ENCODE data around the gene SASH1. TPM values are rescaled to one million over a fixed set of nuclear protein-coding genes. Genes with fewer than 3 reads are reported as not detected.

SASH1 gene
- total RNA-seq, 1 experiment from 2014 or later, result 42.0 TPM

GRCh38 chr6:148336901-148337300, 5.7 kb upstream of the SASH1 start:
- no peak for TF ChIP-seq CTCF (IDR thresholded peaks at IDR 0.05; ENCODE audit: insufficient read depth in 1 of 2, low read depth in 1 of 2, low read length in 1 of 2, severe bottlenecking in 1 of 2, unreplicated experiment in 1 of 2)
- Histone ChIP-seq H3K4me3 (ENCODE audit: low read depth, low read length) (no peak overlapping the region), H3K36me3 (ENCODE audit: control insufficient read depth, insufficient read depth, low read length) (no peaks in the 10 kb centered on the region), H3K9me3 (no peaks in the 10 kb centered on the region), H3K27me3 (replicated peaks; ENCODE audit: control insufficient read depth, insufficient read depth, low read length) (no peaks in the 10 kb centered on the region), H3K4me1 (0 out of 2 replicates have a peak, but pooled peaks cover 15% of the 10 kb centered on the region)
- Mint-ChIP-seq H3K36me3 (ENCODE audit: insufficient read depth, unreplicated experiment) (peaks cover 12% of the 10 kb centered on the region), H3K4me1 (ENCODE audit: low read depth, unreplicated experiment) (peaks cover 7% of the 10 kb centered on the region), H3K4me3 (ENCODE audit: unreplicated experiment) (no peak overlapping the region), H3K27me3 (ENCODE audit: insufficient read depth, unreplicated experiment) (no peaks in the 10 kb centered on the region), H3K27ac (ENCODE audit: unreplicated experiment) (no peak overlapping the region), H3K9me3 (ENCODE audit: unreplicated experiment) (no peaks in the 10 kb centered on the region)
- BruUV-seq (replicated peaks), result no TSS peak
- intact Hi-C loops (cut with micrococcal nuclease; ENCODE audit: unreplicated experiment), result no loop called here
- CTCF ChIA-PET, result no interaction called here
- DNase-seq, result no peak
- POLR2A ChIA-PET, result no interaction called here

GRCh38 chr6:148339766-148340165, 2.9 kb upstream of the SASH1 start:
- no TSS peak for BruUV-seq (replicated peaks)
- H3K27me3 ChIP-seq (replicated peaks; ENCODE audit: control insufficient read depth, insufficient read depth, low read length), result no peaks in the 10 kb centered on the region
- H3K4me3 Mint-ChIP-seq (ENCODE audit: unreplicated experiment), result no peak overlapping the region
- H3K4me1 Mint-ChIP-seq (ENCODE audit: low read depth, unreplicated experiment), result peaks cover 7% of the 10 kb centered on the region
- no peaks in the 10 kb centered on the region for H3K9me3 ChIP-seq
- H3K4me1 ChIP-seq, result peaks cover 21% of the 10 kb centered on the region
- H3K27ac Mint-ChIP-seq (ENCODE audit: unreplicated experiment), result no peak overlapping the region
- H3K9me3 Mint-ChIP-seq (ENCODE audit: unreplicated experiment), result no peaks in the 10 kb centered on the region
- ChIA-PET CTCF (no interaction called here), POLR2A (no interaction called here)
- peaks cover 20% of the 10 kb centered on the region for H3K36me3 Mint-ChIP-seq (ENCODE audit: insufficient read depth, unreplicated experiment)
- intact Hi-C loops (cut with micrococcal nuclease; ENCODE audit: unreplicated experiment), result loop anchor here (5.0 kb wide), 2 partner anchors 78 to 157 kb away; no protein-coding TSS in a partner anchor
- H3K36me3 ChIP-seq (ENCODE audit: control insufficient read depth, insufficient read depth, low read length), result no peaks in the 10 kb centered on the region
- TF ChIP-seq CTCF (IDR thresholded peaks at IDR 0.05; ENCODE audit: insufficient read depth in 1 of 2, low read depth in 1 of 2, low read length in 1 of 2, severe bottlenecking in 1 of 2, unreplicated experiment in 1 of 2), result no peak
- no peak for DNase-seq
- no peak overlapping the region for H3K4me3 ChIP-seq (ENCODE audit: low read depth, low read length)
- H3K27me3 Mint-ChIP-seq (ENCODE audit: insufficient read depth, unreplicated experiment), result no peaks in the 10 kb centered on the region

GRCh38 chr6:148340586-148341297, 1.9 kb upstream of the SASH1 start:
- Histone ChIP-seq H3K9me3 (no peaks in the 10 kb centered on the region), H3K4me1 (peaks cover 27% of the 10 kb centered on the region), H3K27me3 (replicated peaks; ENCODE audit: control insufficient read depth, insufficient read depth, low read length) (no peaks in the 10 kb centered on the region), H3K36me3 (ENCODE audit: control insufficient read depth, insufficient read depth, low read length) (no peaks in the 10 kb centered on the region), H3K4me3 (ENCODE audit: low read depth, low read length) (no peak overlapping the region)
- peaks cover 12% of the 10 kb centered on the region for H3K4me1 Mint-ChIP-seq (ENCODE audit: low read depth, unreplicated experiment)
- H3K36me3 Mint-ChIP-seq (ENCODE audit: insufficient read depth, unreplicated experiment), result peaks cover 22% of the 10 kb centered on the region
- no peak overlapping the region for H3K27ac Mint-ChIP-seq (ENCODE audit: unreplicated experiment)
- ChIA-PET POLR2A (no interaction called here), CTCF (no interaction called here)
- DNase-seq, result no peak
- H3K27me3 Mint-ChIP-seq (ENCODE audit: insufficient read depth, unreplicated experiment), result no peaks in the 10 kb centered on the region
- intact Hi-C loops (cut with micrococcal nuclease; ENCODE audit: unreplicated experiment), result loop anchor here (5.0 kb wide), 2 partner anchors 77 to 158 kb away; no protein-coding TSS in a partner anchor
- no peak overlapping the region for H3K4me3 Mint-ChIP-seq (ENCODE audit: unreplicated experiment)
- H3K9me3 Mint-ChIP-seq (ENCODE audit: unreplicated experiment), result no peaks in the 10 kb centered on the region
- TF ChIP-seq CTCF (IDR thresholded peaks at IDR 0.05; ENCODE audit: insufficient read depth in 1 of 2, low read depth in 1 of 2, low read length in 1 of 2, severe bottlenecking in 1 of 2, unreplicated experiment in 1 of 2), result no peak
- no TSS peak for BruUV-seq (replicated peaks)
